Measurements from ENCODE around the gene KCNC1. TPM values are rescaled to one million over a fixed set of nuclear protein-coding genes. Genes with fewer than 3 reads are reported as not detected.

KCNC1 gene
- total RNA-seq, 1 donor: not detected

GRCh38 chr11:17766590-17766989 lies 32.0 kb downstream of the KCNC1 start:
- TF ChIP-seq, protein P1, sequence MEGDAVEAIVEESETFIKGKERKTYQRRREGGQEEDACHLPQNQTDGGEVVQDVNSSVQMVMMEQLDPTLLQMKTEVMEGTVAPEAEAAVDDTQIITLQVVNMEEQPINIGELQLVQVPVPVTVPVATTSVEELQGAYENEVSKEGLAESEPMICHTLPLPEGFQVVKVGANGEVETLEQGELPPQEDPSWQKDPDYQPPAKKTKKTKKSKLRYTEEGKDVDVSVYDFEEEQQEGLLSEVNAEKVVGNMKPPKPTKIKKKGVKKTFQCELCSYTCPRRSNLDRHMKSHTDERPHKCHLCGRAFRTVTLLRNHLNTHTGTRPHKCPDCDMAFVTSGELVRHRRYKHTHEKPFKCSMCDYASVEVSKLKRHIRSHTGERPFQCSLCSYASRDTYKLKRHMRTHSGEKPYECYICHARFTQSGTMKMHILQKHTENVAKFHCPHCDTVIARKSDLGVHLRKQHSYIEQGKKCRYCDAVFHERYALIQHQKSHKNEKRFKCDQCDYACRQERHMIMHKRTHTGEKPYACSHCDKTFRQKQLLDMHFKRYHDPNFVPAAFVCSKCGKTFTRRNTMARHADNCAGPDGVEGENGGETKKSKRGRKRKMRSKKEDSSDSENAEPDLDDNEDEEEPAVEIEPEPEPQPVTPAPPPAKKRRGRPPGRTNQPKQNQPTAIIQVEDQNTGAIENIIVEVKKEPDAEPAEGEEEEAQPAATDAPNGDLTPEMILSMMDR (IDR thresholded peaks at IDR 0.05; ENCODE audit: insufficient read depth, low read depth, low read length): no peak
- no peak overlapping the region for H3K4me3 ChIP-seq (ENCODE audit: low read depth, low read length)
- no peak for DNase-seq (ENCODE audit: low read depth)

- DNase-seq (ENCODE audit: low read depth): no peak
- TF ChIP-seq, protein P1 (IDR thresholded peaks at IDR 0.05; ENCODE audit: insufficient read depth, low read depth, low read length): no peak
- H3K4me3 ChIP-seq (ENCODE audit: low read depth, low read length): no peak overlapping the region
Measured at GRCh38 chr11:17767301-17767885, 32.8 kb downstream of the KCNC1 start.

- TF ChIP-seq, protein P1 (IDR thresholded peaks at IDR 0.05; ENCODE audit: insufficient read depth, low read depth, low read length): no peak
- DNase-seq (ENCODE audit: low read depth): no peak
- H3K4me3 ChIP-seq (ENCODE audit: low read depth, low read length): no peak overlapping the region
Measured at GRCh38 chr11:17767914-17768313, 33.3 kb downstream of the KCNC1 start.

- no peak for DNase-seq (ENCODE audit: low read depth)
- TF ChIP-seq, protein P1 (IDR thresholded peaks at IDR 0.05; ENCODE audit: insufficient read depth, low read depth, low read length): no peak
Measured at GRCh38 chr11:17768547-17768946, 34.0 kb downstream of the KCNC1 start.

DNA sequence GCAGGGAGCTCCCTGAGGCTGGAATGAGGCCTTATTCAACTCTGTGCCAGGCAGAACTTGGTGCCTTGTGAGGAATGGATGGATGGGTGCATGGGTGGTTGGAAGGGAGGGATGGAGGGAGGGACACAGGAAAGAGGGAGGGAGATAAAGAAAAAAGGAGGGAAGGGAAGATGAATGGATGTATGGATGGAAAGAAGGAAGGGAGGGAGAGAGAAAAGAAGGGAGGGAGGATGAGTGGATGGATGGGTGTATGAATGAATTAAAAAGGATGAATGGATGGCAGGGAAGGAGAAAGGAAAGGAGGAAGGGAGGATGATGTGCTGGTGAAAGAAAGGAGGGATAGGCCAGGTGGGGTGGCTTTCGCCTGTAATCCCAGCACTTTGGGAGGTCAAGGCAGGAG lies 34.6 kb downstream of the KCNC1 start:
- H3K4me3 ChIP-seq (ENCODE audit: low read depth, low read length): no peak overlapping the region
- no peak for DNase-seq (ENCODE audit: low read depth)
- TF ChIP-seq, protein P1 (IDR thresholded peaks at IDR 0.05; ENCODE audit: insufficient read depth, low read depth, low read length): no peak

More at GRCh38 chr11:17768547-17768946, 34.0 kb downstream of the KCNC1 start:
- no peak overlapping the region for H3K4me3 ChIP-seq (ENCODE audit: low read depth, low read length)

DNA sequence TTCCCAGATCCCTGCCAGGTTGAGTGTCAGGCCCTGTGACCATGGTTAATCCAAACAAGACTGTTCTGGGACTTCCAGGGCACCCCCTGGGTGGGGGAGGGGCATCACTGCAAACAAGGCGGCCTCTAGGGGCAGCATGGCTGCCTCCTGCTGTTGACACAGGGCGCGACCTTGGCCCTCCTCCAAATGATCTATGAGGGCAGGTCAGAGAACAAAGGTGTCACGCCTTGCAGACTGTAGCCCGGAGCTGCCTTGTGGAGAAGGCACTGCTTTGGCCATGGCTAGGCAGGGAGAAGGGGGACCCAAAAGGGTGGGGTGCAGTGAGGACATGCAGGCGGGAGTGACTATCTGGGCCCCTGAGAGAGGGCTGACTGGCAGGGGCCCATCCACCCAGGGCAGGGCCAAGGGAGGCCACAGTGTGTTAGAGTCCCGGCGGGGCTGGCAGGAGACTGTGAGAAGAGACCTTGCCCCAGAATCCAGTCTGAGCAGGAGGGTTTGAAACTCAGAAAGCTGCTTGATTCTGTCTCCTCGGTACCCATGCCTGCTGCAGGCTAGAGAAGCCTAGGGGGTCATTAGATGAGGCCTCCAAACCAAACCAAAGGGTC lies 35.6 kb downstream of the KCNC1 start:
- no peak for DNase-seq (ENCODE audit: low read depth)
- TF ChIP-seq, protein P1 (IDR thresholded peaks at IDR 0.05; ENCODE audit: insufficient read depth, low read depth, low read length): no peak
- H3K4me3 ChIP-seq (ENCODE audit: low read depth, low read length): no peak overlapping the region
